HG02798 (cell line): Measurements from ENCODE around the gene TSFM.
"Not testable (repeated sequence)": the region's sequence is repeated elsewhere in the genome, so short reads cannot be mapped to it uniquely, and the experiment has no call there.

Experiments
- ATAC-seq: cut with Tn5 transposase; IDR thresholded peaks from one replicate; pipeline ENCODE4 v1.9.1; 2021; ENCODE audit warnings: mild to moderate bottlenecking; ENCODE audit not compliant: unreplicated experiment, poor library complexity

TSFM gene

GRCh38 chr12:57761391-57761998 is 21.1 kb upstream of the TSFM start:
- no peak for ATAC-seq

- ATAC-seq, result no peak
These were observed 20.1 kb upstream of the TSFM start for GRCh38 chr12:57762463-57762862.

- no peak for ATAC-seq
These were observed 18.5 kb upstream of the TSFM start for GRCh38 chr12:57763881-57764661.

- peak; percentile 8 for ATAC-seq
These were observed 18.0 kb upstream of the TSFM start for GRCh38 chr12:57764662-57765002.

- ATAC-seq, result peak; percentile 72
These were observed 17.4 kb upstream of the TSFM start for GRCh38 chr12:57765003-57765697.

GRCh38 chr12:57765698-57766463 is 16.7 kb upstream of the TSFM start:
- no peak for ATAC-seq

GRCh38 chr12:57766464-57767304 is 15.9 kb upstream of the TSFM start, which contains the start of gene CYP27B1:
Gene CYP27B1 (minus strand): TSS chr12:57767078. CDS start chr12:57767041, 37 bp downstream.
- ATAC-seq, result no peak

- no peak for ATAC-seq
These were observed 15.3 kb upstream of the TSFM start for GRCh38 chr12:57767305-57767698.

- ATAC-seq, result no peak
These were observed 14.7 kb upstream of the TSFM start for GRCh38 chr12:57767876-57768275.

GRCh38 chr12:57769594-57769993 is 13.0 kb upstream of the TSFM start:
- no peak for ATAC-seq

GRCh38 chr12:57770734-57771133 is 11.9 kb upstream of the TSFM start:
- ATAC-seq, result no peak

- ATAC-seq, result peak; percentile 75
These were observed 11.2 kb upstream of the TSFM start for GRCh38 chr12:57771236-57771872.

GRCh38 chr12:57771873-57772428 is 10.6 kb upstream of the TSFM start, which contains the start of gene METTL1:
Gene METTL1 (minus strand): TSS chr12:57772105. CDS start chr12:57772083, 22 bp downstream.
- peak; percentile 88 for ATAC-seq

GRCh38 chr12:57772429-57773322 is 9.9 kb upstream of the TSFM start, which contains the start of gene EEF1AKMT3:
Gene EEF1AKMT3 (plus strand): TSS chr12:57772614. CDS start chr12:57772725, 111 bp downstream.
- no peak for ATAC-seq

GRCh38 chr12:57774634-57775033 is 8.0 kb upstream of the TSFM start:
- not testable (repeated sequence) for ATAC-seq

GRCh38 chr12:57775044-57775443 is 7.5 kb upstream of the TSFM start:
- no peak for ATAC-seq

- ATAC-seq, result no peak
These were observed 6.9 kb upstream of the TSFM start for GRCh38 chr12:57775563-57776246.
